ENCODE measurements around the gene SMAD5.

DNA sequence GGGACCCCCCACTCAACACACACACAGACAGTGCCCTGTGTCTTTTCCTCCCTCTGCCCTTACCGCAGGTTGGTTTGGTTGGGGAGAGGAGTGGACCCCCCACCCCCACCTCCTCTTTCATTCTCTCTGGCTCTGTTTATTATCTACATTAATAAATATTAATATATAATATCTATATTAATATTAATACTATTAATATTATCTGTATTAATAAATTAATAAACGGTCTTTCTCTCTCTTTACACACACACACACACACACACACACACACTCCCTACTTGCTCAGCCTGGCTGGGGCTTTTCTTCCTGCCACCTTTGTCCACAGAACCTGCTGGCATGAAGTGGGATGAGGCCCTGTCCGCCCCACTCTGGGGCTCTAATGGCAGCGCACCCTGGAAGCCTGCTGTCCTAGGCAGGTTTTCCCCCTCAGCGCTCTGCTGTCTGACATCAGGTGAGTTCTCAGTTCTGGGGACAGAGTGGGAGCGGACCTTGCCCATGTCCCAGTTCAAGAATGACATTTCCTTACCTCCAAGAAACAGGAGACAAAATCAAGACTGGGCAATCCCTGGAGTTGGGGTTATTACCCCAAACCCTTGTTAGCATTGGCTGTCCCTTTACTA is 70.8 kb downstream of the SMAD5 start:
- TF ChIP-seq, protein P1, sequence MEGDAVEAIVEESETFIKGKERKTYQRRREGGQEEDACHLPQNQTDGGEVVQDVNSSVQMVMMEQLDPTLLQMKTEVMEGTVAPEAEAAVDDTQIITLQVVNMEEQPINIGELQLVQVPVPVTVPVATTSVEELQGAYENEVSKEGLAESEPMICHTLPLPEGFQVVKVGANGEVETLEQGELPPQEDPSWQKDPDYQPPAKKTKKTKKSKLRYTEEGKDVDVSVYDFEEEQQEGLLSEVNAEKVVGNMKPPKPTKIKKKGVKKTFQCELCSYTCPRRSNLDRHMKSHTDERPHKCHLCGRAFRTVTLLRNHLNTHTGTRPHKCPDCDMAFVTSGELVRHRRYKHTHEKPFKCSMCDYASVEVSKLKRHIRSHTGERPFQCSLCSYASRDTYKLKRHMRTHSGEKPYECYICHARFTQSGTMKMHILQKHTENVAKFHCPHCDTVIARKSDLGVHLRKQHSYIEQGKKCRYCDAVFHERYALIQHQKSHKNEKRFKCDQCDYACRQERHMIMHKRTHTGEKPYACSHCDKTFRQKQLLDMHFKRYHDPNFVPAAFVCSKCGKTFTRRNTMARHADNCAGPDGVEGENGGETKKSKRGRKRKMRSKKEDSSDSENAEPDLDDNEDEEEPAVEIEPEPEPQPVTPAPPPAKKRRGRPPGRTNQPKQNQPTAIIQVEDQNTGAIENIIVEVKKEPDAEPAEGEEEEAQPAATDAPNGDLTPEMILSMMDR (IDR thresholded peaks at IDR 0.05; ENCODE audit: low read length): no peak
- TF ChIP-seq EZH2phosphoT487 (IDR thresholded peaks at IDR 0.05; ENCODE audit: low read length): no peak
- TF ChIP-seq EZH2 (optimal IDR thresholded peaks at IDR 0.05; ENCODE audit: low read depth, low read length): no peak
